Measurements from ENCODE around the gene HSF2BP.
"Not testable (repeated sequence)": the region's sequence is repeated elsewhere in the genome, so short reads cannot be mapped to it uniquely, and the experiment has no call there.

The HSF2BP gene

GRCh38 chr21:43596616-43597015 lies 62.7 kb downstream of the HSF2BP start:
- DNase-seq: no peak

- not testable (repeated sequence) for DNase-seq
Observed at GRCh38 chr21:43595769-43596168, 63.5 kb downstream of the HSF2BP start.

- no peak for DNase-seq
Observed at GRCh38 chr21:43593078-43593477, 66.2 kb downstream of the HSF2BP start.

GRCh38 chr21:43591571-43591970 lies 67.7 kb downstream of the HSF2BP start:
- no peak for DNase-seq

- DNase-seq: no peak
Observed at GRCh38 chr21:43590194-43590593, 69.1 kb downstream of the HSF2BP start.

- no peak for DNase-seq
Observed at GRCh38 chr21:43588957-43589356, 70.3 kb downstream of the HSF2BP start.

GRCh38 chr21:43585924-43586413 lies 73.3 kb downstream of the HSF2BP start:
- peak; percentile 79 for DNase-seq

- DNase-seq: no peak
Observed at GRCh38 chr21:43585514-43585913, 73.8 kb downstream of the HSF2BP start.

- no peak for DNase-seq
Observed at GRCh38 chr21:43581453-43581852, 77.8 kb downstream of the HSF2BP start.

- peak; percentile 44 for DNase-seq
Observed at GRCh38 chr21:43578677-43579303, 80.5 kb downstream of the HSF2BP start.

- no peak for DNase-seq
Observed at GRCh38 chr21:43575473-43575844, 83.8 kb downstream of the HSF2BP start.

GRCh38 chr21:43574741-43575472 lies 84.4 kb downstream of the HSF2BP start:
- DNase-seq: peak; percentile 48

GRCh38 chr21:43573921-43574320 lies 85.4 kb downstream of the HSF2BP start:
- no peak for DNase-seq

GRCh38 chr21:43572446-43572845 lies 86.8 kb downstream of the HSF2BP start:
- no peak for DNase-seq

GRCh38 chr21:43571976-43572375 lies 87.3 kb downstream of the HSF2BP start:
- DNase-seq: no peak

GRCh38 chr21:43570195-43570594 lies 89.1 kb downstream of the HSF2BP start:
- not testable (repeated sequence) for DNase-seq

- not testable (repeated sequence) for DNase-seq
Observed at GRCh38 chr21:43562451-43562850, 96.8 kb downstream of the HSF2BP start.

- not testable (repeated sequence) for DNase-seq
Observed at GRCh38 chr21:43540561-43540960, 118.7 kb downstream of the HSF2BP start.

- not testable (repeated sequence) for DNase-seq
Observed at GRCh38 chr21:43522495-43523131, 136.7 kb downstream of the HSF2BP start.

- DNase-seq: not testable (repeated sequence)
Observed at GRCh38 chr21:43517701-43518100, 141.6 kb downstream of the HSF2BP start.

GRCh38 chr21:43516860-43517627 lies 142.2 kb downstream of the HSF2BP start:
- DNase-seq: not testable (repeated sequence)

- DNase-seq: not testable (repeated sequence)
Observed at GRCh38 chr21:43516295-43516847, 142.9 kb downstream of the HSF2BP start.

- not testable (repeated sequence) for DNase-seq
Observed at GRCh38 chr21:43514834-43515233, 144.5 kb downstream of the HSF2BP start.

Data from femur (tissue), 1 donor.